Fibroblast of lung (primary cell): ENCODE data around the gene ZNF710. TPM values are rescaled to one million over a fixed set of nuclear protein-coding genes. Genes with fewer than 3 reads are reported as not detected.
A peak's percentile ranks its signal among the peaks of the same experiment; 100 is the strongest.

Source experiments
- DNase-seq, 2 donors: peaks; one replicate each; pipeline versions ENCODE4 v3.0.0 to v3.0.0-alpha.2; 2010; ENCODE audit warnings: low read depth in 2 of 2
- H2AFZ ChIP-seq: 2 replicates; pipeline ENCODE4 v1.5.1; 2012; ENCODE audit warnings: low read length, control low read depth, inconsistent platforms
- H3K27ac ChIP-seq: 2 replicates; pipeline ENCODE4 v1.5.1; 2011; ENCODE audit warnings: low read length, control low read depth; ENCODE audit not compliant: insufficient read depth
- H3K27me3 ChIP-seq: 2 replicates; pipeline ENCODE4 v1.5.1; 2011; ENCODE audit warnings: mild to moderate bottlenecking, low read length; ENCODE audit not compliant: control insufficient read depth, insufficient read depth
- H3K36me3 ChIP-seq: 2 replicates; pipeline ENCODE4 v1.5.1; 2011; ENCODE audit warnings: low read length; ENCODE audit not compliant: control insufficient read depth, insufficient read depth
- H3K4me1 ChIP-seq: 2 replicates; pipeline ENCODE4 v1.5.1; 2011; ENCODE audit warnings: low read length; ENCODE audit not compliant: control insufficient read depth, insufficient read depth; ENCODE audit errors: extremely low read depth
- H3K4me2 ChIP-seq: 2 replicates; pipeline ENCODE4 v1.5.1; 2011; ENCODE audit warnings: low read length, control low read depth; ENCODE audit not compliant: insufficient read depth; ENCODE audit errors: extremely low read depth
- H3K4me3 ChIP-seq, 4 experiments: fragments of 200-600 bp in 1 of 4; sonication (generic) in 1 of 4; replicated peaks in 1 of 4; 2 replicates each; pipeline ENCODE4 v1.5.1; 2011 to 2016; ENCODE audit warnings: low read length in 4 of 4, low read depth in 3 of 4, mild to moderate bottlenecking in 3 of 4, control low read depth in 2 of 4, inconsistent platforms in 1 of 4, mixed read lengths in 1 of 4; ENCODE audit not compliant: insufficient read depth in 1 of 4; ENCODE audit errors: control extremely low read depth in 1 of 4
- H3K79me2 ChIP-seq: 2 replicates; pipeline ENCODE4 v1.5.1; 2012; ENCODE audit warnings: mild to moderate bottlenecking, low read length, inconsistent platforms; ENCODE audit not compliant: control insufficient read depth, insufficient read depth
- H3K9ac ChIP-seq: 2 replicates; pipeline ENCODE4 v1.5.1; 2011; ENCODE audit warnings: mild to moderate bottlenecking, low read length, control low read depth; ENCODE audit not compliant: insufficient read depth
- H3K9me3 ChIP-seq: 2 replicates; pipeline ENCODE4 v1.5.1; 2012; ENCODE audit warnings: low read depth, low read length; ENCODE audit not compliant: control insufficient read depth, insufficient read depth
- H4K20me1 ChIP-seq: 2 replicates; pipeline ENCODE4 v1.5.1; 2011; ENCODE audit warnings: low read length; ENCODE audit not compliant: control insufficient read depth, insufficient read depth; ENCODE audit errors: extremely low read depth
- CTCF ChIP-seq, 2 donors: IDR thresholded peaks in 1 of 2; conservative IDR thresholded peaks in 1 of 2; 1 replicate in 1 of 2; 2 replicates in 1 of 2; pipeline ENCODE4 v1.5.1; 2011 to 2012; ENCODE audit warnings: low read length in 2 of 2, control low read depth in 1 of 2, inconsistent platforms in 1 of 2, low read depth in 1 of 2, mild to moderate bottlenecking in 1 of 2
- EZH2 ChIP-seq: IDR thresholded peaks from 2 replicates; pipeline ENCODE4 v1.5.1; 2012; ENCODE audit warnings: low read length, control low read depth, mild to moderate bottlenecking; ENCODE audit errors: missing control alignments
- polyA plus RNA-seq, 2 donors: library from polyadenylated mRNA; depleted of rRNA in 1 of 2; stranded (reverse) in 1 of 2; unstranded in 1 of 2; fragments of >200 nt; gene quantifications; 2 replicates each; pipeline ENCODE4 v1.2.1, GENCODE V29; 2011 to 2012; ENCODE audit warnings: missing spikeins in 1 of 2
- total RNA-seq: library from RNA; depleted of rRNA; stranded (reverse); fragments of >200 nt; gene quantifications from 2 replicates; pipeline ENCODE4 v1.2.1, GENCODE V29; 2014

ZNF710 gene
- total and polyA plus RNA-seq, 2 donors (not counting 1 experiment from before 2014, with no cell fraction given) = 2.1 to 9.4 TPM

GRCh38 chr15:90101969-90102890 is 101.1 kb downstream of the ZNF710 start, which contains the start of gene IDH2:
TSS of gene IDH2 (minus strand) at chr15:90102468. CDS start at chr15:90102390, 78 bp downstream.
- no peaks in the 10 kb centered on the region for H4K20me1 ChIP-seq
- DNase-seq = peak; percentile 73 to 80
- TF ChIP-seq EZH2 (no peak), CTCF (conservative IDR thresholded peaks at IDR 0.05 in 1 of 2, IDR thresholded peaks at IDR 0.05 in 1 of 2; ENCODE audit: low read depth in 1 of 2, low read length in 2 of 2) (no peak)

GRCh38 chr15:90103701-90104329 is 102.7 kb downstream of the ZNF710 start:
- H3K36me3 ChIP-seq = no peaks in the 10 kb centered on the region
- no peaks in the 10 kb centered on the region for H3K9me3 ChIP-seq
- H2AFZ ChIP-seq = no peak overlapping the region
- peaks cover 2% of the 10 kb centered on the region for H3K79me2 ChIP-seq
- H3K4me3 ChIP-seq = no peak overlapping the region
- H3K9ac ChIP-seq = no peak overlapping the region
- no peaks in the 10 kb centered on the region for H4K20me1 ChIP-seq
- H3K4me2 ChIP-seq = no peak overlapping the region
- no peak for DNase-seq
- H3K4me1 ChIP-seq = peaks cover 21% of the 10 kb centered on the region
- TF ChIP-seq EZH2 = no peak
- TF ChIP-seq CTCF (conservative IDR thresholded peaks at IDR 0.05 in 1 of 2, IDR thresholded peaks at IDR 0.05 in 1 of 2; ENCODE audit: low read depth in 1 of 2, low read length in 2 of 2) = no peak
- no peak overlapping the region for H3K27ac ChIP-seq
- no peaks in the 10 kb centered on the region for H3K27me3 ChIP-seq

More at GRCh38 chr15:90101969-90102890, 101.1 kb downstream of the ZNF710 start, which contains the start of gene IDH2:
- Histone ChIP-seq H3K36me3 (no peaks in the 10 kb centered on the region), H3K27ac (peak within 1 kb of the TSS; percentile 69), H2AFZ (peak within 1 kb of the TSS; percentile 90), H3K9ac (peak within 1 kb of the TSS; percentile 84), H3K4me2 (peak within 1 kb of the TSS; percentile 97), H3K4me3 (peak within 1 kb of the TSS; percentile 50 to 76 (median 71)), H3K27me3 (no peaks in the 10 kb centered on the region), H3K4me1 (peaks cover 32% of the 10 kb centered on the region), H3K79me2 (peaks cover 2% of the 10 kb centered on the region), H3K9me3 (no peaks in the 10 kb centered on the region)

- H3K27me3 ChIP-seq = no peaks in the 10 kb centered on the region
- no peak overlapping the region for H3K4me3 ChIP-seq
- peaks cover 19% of the 10 kb centered on the region for H3K4me1 ChIP-seq
Measured at GRCh38 chr15:90104551-90104950, 103.4 kb downstream of the ZNF710 start.

More at GRCh38 chr15:90104551-90104950, 103.4 kb downstream of the ZNF710 start:
- TF ChIP-seq EZH2 (no peak), CTCF (conservative IDR thresholded peaks at IDR 0.05 in 1 of 2, IDR thresholded peaks at IDR 0.05 in 1 of 2; ENCODE audit: low read depth in 1 of 2, low read length in 2 of 2) (no peak)
- no peak overlapping the region for H3K9ac ChIP-seq
- H3K9me3 ChIP-seq = no peaks in the 10 kb centered on the region
- DNase-seq = no peak
- H3K4me2 ChIP-seq = no peak overlapping the region
- H3K27ac ChIP-seq = no peak overlapping the region
- no peaks in the 10 kb centered on the region for H3K36me3 ChIP-seq
- H4K20me1 ChIP-seq = no peaks in the 10 kb centered on the region
- H3K79me2 ChIP-seq = peaks cover 2% of the 10 kb centered on the region
- H2AFZ ChIP-seq = no peak overlapping the region
